Right hindlimb (tissue), 1 donor: Measurements from ENCODE around the gene FOXB1.

Experiments used
- DNase-seq: peaks from one replicate; pipeline ENCODE4 v3.0.0-alpha.2; 2018

Gene FOXB1

GRCh38 chr15:60021589-60022378 lies 17.7 kb downstream of the FOXB1 start:
- DNase-seq, result no peak

GRCh38 chr15:60022379-60022741 lies 18.2 kb downstream of the FOXB1 start:
- no peak for DNase-seq

DNA sequence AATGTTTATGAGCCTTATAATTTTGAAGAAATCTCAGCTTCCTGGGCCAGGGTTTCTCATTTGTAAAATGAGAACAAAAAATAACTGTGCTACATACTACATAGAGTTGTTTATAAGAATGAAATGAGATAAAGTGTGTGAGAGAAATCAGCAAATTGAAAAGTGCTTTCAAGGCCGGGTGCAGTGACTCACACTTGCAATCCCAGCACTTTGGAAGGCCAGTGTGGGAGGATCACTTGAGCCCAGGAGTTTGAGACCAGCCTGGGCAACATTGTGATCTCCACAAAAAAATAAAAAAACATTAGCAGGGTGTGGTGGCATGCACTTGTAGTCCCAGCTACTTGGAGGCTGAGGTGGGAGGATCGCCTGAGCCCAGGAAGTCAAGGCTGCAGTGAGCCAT lies 22.4 kb downstream of the FOXB1 start:
- no peak for DNase-seq

DNA sequence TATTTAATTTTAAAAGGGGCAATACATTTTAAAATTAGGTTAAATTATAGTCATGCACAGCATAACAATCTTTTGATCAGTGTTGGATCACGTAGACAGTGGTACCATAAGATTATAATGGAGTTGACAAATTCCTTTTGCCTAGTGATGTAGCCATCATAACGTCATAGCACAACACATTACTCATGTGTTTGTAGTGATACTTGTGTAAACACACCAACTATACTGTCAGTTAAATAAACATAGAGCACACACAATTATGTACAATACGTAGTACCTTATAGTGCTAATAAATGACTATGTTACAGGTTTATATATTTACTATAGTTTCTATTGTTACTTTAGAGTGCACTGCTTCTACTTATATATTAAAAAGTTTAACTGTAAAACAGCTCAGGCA lies 31.2 kb downstream of the FOXB1 start:
- DNase-seq, result no peak

DNA sequence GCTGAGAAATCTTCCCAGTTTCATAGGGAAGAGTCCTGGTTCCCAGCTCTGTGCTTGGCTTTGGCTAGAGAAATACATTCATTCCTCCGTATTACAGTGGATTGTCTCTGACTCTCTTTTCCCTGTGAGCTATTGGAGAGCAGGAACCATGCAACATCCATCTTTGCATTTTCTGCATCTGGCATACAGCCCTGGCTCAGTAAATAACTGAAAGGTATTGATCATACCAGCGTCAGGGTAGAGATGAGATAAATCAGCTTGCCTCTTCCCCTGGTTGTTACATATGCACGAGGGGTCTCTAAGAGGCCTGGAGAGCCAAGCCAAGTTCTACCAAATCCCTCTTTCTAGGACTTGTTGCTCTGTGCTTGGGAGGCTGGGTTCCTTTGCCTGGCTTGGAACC lies 35.2 kb downstream of the FOXB1 start:
- DNase-seq, result no peak

GRCh38 chr15:60043744-60044435 lies 39.8 kb downstream of the FOXB1 start:
- DNase-seq, result no peak

DNA sequence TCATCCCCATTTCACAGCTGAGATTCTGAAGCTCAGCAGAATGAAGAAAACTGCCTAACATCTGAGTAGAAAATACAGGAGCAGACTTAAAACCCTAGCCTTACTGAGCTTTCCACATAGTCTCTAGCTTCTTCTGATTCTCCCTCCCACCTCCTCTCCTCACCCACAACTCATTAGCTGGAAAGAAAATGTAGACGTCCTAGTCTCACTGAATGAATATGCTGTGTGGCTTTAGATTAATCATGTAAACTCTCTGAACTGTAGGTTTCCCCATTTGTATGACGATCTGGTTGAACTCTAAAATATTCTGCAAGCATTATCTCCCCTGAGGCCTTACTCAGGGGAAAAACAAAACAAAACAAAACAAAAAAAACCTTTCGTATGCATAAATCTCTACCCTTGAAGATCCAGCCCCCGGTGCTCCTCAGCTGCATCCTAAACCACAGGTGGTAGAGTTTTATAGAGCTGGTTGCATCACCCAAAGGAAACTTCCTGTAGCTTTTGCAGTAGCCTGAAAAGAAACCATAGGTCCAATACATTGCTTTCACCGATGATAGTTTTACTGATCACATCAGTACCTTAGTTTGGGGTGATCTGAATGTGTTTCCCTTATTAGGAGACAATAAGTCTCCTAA lies 40.6 kb downstream of the FOXB1 start:
- no peak for DNase-seq

GRCh38 chr15:60047701-60048100 lies 43.6 kb downstream of the FOXB1 start:
- DNase-seq, result no peak

DNA sequence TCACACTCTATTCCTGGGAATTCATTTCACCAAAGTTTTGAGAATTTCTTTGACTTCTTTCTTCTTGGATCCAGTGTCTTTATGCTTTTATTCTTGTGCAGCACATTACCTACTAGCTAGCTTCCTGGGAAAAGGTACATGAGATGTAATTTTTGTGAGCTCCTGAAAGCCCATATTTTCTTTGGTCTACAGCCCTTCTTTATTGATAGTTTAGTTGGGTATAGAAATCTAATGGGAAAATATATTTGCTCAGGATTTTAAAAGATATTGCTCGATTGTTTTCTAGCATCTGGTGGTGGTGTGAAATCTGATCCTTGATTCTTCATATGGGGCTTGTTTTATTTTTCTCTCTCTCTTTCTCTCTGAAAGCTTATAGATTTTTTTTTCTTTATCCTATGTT lies 45.8 kb downstream of the FOXB1 start:
- DNase-seq, result no peak

GRCh38 chr15:60052796-60053195 lies 48.7 kb downstream of the FOXB1 start:
- no peak for DNase-seq

DNA sequence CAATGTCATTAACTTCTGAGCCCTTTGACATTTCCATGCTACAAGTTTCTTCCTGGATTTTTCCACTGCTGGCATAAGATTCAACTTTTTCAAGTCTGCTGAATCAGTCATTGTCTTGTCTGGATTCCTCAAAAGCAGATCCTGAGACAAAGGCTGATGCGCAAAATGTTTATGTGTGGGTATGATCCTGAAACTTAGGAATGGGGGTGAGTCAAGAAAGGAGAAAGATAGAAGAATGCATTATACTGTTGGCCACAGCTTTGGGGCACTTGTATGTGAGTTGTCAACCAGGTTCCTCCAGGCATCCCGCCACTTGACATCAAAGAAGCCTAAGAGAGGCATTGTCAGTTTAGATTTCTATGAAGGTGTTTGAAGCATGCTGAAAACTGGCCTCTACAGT lies 50.4 kb downstream of the FOXB1 start:
- DNase-seq, result no peak
